Sigmoid colon (tissue), 4 donors: ENCODE data around the gene TYW1B.
"Not testable (repeated sequence)": the region's sequence is repeated elsewhere in the genome, so short reads cannot be mapped to it uniquely, and the experiment has no call there.

Source experiments
- CTCF ChIP-seq, 4 experiments: fragments of 450-650 bp in 3 of 4; fragments of 200-600 bp in 1 of 4; IDR thresholded peaks; one replicate each; pipeline ENCODE4 v1.5.1; 2016 to 2019; ENCODE audit warnings: antibody characterized with exemption in 4 of 4, mild to moderate bottlenecking in 3 of 4, moderate library complexity in 2 of 4
- EP300 ChIP-seq, 4 donors: sonication (generic); formaldehyde crosslinking; IDR thresholded peaks; one replicate each; pipeline ENCODE4 v1.6.1; 2017; ENCODE audit warnings: antibody characterized with exemption in 4 of 4
- POLR2A ChIP-seq, 2 donors: fragments of 450-650 bp; IDR thresholded peaks; one replicate each; pipeline ENCODE4 v1.6.1; 2016; ENCODE audit warnings: antibody characterized with exemption in 2 of 2, mild to moderate bottlenecking in 2 of 2, moderate library complexity in 2 of 2
- POLR2AphosphoS5 ChIP-seq, 4 donors: sonication (generic); formaldehyde crosslinking; IDR thresholded peaks; one replicate each; pipeline ENCODE4 v1.6.1; 2017; ENCODE audit warnings: antibody characterized with exemption in 4 of 4

DNA sequence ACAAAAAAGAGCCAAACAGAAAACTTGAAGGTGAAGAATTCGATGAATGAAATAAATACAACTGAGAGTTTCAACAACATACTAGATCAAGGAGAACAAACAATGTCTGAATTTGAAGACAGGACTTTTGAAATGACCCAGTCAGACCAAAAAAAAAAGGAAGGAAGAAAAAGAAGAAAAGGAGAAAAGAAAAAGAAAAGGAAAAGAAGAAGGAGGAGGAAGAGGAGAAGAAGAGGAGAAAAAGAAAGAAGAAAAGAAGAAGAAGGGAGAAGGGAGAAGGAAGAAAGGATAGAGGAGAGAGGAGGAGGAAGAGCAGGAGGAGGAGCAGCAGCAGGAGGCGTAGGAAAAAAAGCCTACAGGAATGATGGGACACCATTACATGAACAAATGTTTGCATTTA is 97.6 kb downstream of the TYW1B start:
- TF ChIP-seq CTCF, EP300, POLR2A, POLR2AphosphoS5 (IDR thresholded peaks at IDR 0.05): not testable (repeated sequence)
